Osteoblast (primary cell): ENCODE data around the gene PLCL1. TPM values are rescaled to one million over a fixed set of nuclear protein-coding genes. Genes with fewer than 3 reads are reported as not detected.

Source experiments
- DNase-seq: peaks from one replicate; pipeline ENCODE4 v3.0.0; 2011; ENCODE audit warnings: low spot score, mixed read lengths; ENCODE audit not compliant: insufficient read length; ENCODE audit errors: missing footprints
- H2AFZ ChIP-seq: 2 replicates; pipeline ENCODE4 v1.6.0; 2011; ENCODE audit warnings: mild to moderate bottlenecking, low read length
- H3K27ac ChIP-seq: 2 replicates; pipeline ENCODE4 v1.5.1; 2011; ENCODE audit warnings: mild to moderate bottlenecking, low read depth, low read length, moderate library complexity
- H3K27me3 ChIP-seq: 2 replicates; pipeline ENCODE4 v1.6.0; 2012; ENCODE audit warnings: mild to moderate bottlenecking, control low read depth, inconsistent platforms, low read length, moderate library complexity; ENCODE audit not compliant: insufficient read depth
- H3K36me3 ChIP-seq: 2 replicates; pipeline ENCODE4 v1.5.1; 2011; ENCODE audit warnings: mild to moderate bottlenecking, low read length, control low read depth, moderate library complexity; ENCODE audit not compliant: insufficient read depth
- H3K4me1 ChIP-seq: 2 replicates; pipeline ENCODE4 v1.5.1; 2011; ENCODE audit warnings: mild to moderate bottlenecking, low read length, control low read depth, moderate library complexity; ENCODE audit not compliant: insufficient read depth
- H3K4me2 ChIP-seq: 2 replicates; pipeline ENCODE4 v1.6.0; 2011; ENCODE audit warnings: mild to moderate bottlenecking, low read length; ENCODE audit not compliant: insufficient read depth
- H3K4me3 ChIP-seq: fragments of 200-600 bp; sonication (generic); 3 replicates; pipeline ENCODE4 v1.5.1; 2012; ENCODE audit warnings: mild to moderate bottlenecking, low read length, inconsistent platforms; ENCODE audit not compliant: insufficient read depth
- H3K79me2 ChIP-seq: 2 replicates; pipeline ENCODE4 v1.6.0; 2012; ENCODE audit warnings: mild to moderate bottlenecking, low read length, control low read depth, inconsistent platforms; ENCODE audit not compliant: insufficient read depth
- H3K9me3 ChIP-seq: 2 replicates; pipeline ENCODE4 v1.5.1; 2011; ENCODE audit warnings: low read depth, low read length, control low read depth
- H4K20me1 ChIP-seq: 2 replicates; pipeline ENCODE4 v1.6.0; 2012; ENCODE audit warnings: mild to moderate bottlenecking, low read length, control low read depth; ENCODE audit not compliant: insufficient read depth
- total RNA-seq: library from RNA; depleted of rRNA; stranded (reverse); fragments of >200 nt; gene quantifications from 2 replicates; pipeline ENCODE4 v1.2.3, GENCODE V29; 2012
- TF ChIP-seq, protein P1 (sequence below): IDR thresholded peaks from 2 replicates; pipeline ENCODE4 v1.5.1; 2011; ENCODE audit warnings: mild to moderate bottlenecking, low read depth, low read length, moderate library complexity; ENCODE audit errors: extremely low read depth

PLCL1 gene
- total RNA-seq, 1 donor: 4.0 TPM

- Histone ChIP-seq H3K79me2 (no peaks in the 10 kb centered on the region), H3K4me1 (peaks cover 4% of the 10 kb centered on the region)
These were observed 6.1 kb downstream of the PLCL1 start for GRCh38 chr2:197810491-197810890.

GRCh38 chr2:197813093-197813787, 8.8 kb downstream of the PLCL1 start:
- Histone ChIP-seq H4K20me1 (no peaks in the 10 kb centered on the region), H3K27ac (no peak overlapping the region), H3K36me3 (no peaks in the 10 kb centered on the region), H3K4me3 (no peak overlapping the region), H3K9me3 (no peaks in the 10 kb centered on the region), H3K4me2 (no peak overlapping the region), H3K79me2 (no peaks in the 10 kb centered on the region), H3K27me3 (no peaks in the 10 kb centered on the region), H3K4me1 (no peaks in the 10 kb centered on the region), H2AFZ (no peak overlapping the region)
- DNase-seq: no peak
- TF ChIP-seq, protein P1, sequence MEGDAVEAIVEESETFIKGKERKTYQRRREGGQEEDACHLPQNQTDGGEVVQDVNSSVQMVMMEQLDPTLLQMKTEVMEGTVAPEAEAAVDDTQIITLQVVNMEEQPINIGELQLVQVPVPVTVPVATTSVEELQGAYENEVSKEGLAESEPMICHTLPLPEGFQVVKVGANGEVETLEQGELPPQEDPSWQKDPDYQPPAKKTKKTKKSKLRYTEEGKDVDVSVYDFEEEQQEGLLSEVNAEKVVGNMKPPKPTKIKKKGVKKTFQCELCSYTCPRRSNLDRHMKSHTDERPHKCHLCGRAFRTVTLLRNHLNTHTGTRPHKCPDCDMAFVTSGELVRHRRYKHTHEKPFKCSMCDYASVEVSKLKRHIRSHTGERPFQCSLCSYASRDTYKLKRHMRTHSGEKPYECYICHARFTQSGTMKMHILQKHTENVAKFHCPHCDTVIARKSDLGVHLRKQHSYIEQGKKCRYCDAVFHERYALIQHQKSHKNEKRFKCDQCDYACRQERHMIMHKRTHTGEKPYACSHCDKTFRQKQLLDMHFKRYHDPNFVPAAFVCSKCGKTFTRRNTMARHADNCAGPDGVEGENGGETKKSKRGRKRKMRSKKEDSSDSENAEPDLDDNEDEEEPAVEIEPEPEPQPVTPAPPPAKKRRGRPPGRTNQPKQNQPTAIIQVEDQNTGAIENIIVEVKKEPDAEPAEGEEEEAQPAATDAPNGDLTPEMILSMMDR: peak; percentile 75

More at GRCh38 chr2:197810491-197810890, 6.1 kb downstream of the PLCL1 start:
- Histone ChIP-seq H3K4me3 (no peak overlapping the region), H3K4me2 (no peak overlapping the region), H2AFZ (no peak overlapping the region), H3K27ac (no peak overlapping the region), H3K27me3 (peaks cover 22% of the 10 kb centered on the region), H3K36me3 (no peaks in the 10 kb centered on the region), H4K20me1 (no peaks in the 10 kb centered on the region), H3K9me3 (no peaks in the 10 kb centered on the region)
- DNase-seq: no peak
- TF ChIP-seq, protein P1: no peak

DNA sequence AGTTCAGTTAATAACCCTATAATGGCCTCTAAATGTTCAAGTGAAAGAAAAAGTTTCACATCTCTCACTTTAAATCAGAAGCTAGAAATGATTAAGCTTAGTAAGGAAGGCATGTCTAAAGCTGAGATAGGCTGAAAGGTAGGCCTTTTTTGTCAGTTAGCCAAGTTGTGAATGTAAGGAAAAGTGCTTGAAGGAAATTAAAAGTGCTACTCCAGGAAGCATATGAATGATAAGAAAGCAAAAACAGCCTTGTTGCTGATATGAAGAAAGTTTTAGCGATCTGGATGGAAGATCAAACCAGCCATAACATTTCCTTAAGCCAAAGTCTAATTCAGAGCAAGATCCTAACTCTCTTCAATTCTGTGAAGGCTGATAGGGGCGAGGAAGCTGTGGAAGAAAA, 10.1 kb downstream of the PLCL1 start:
- Histone ChIP-seq H3K4me2 (no peak overlapping the region), H3K36me3 (no peaks in the 10 kb centered on the region), H3K4me3 (no peak overlapping the region), H3K27me3 (no peaks in the 10 kb centered on the region), H3K9me3 (no peaks in the 10 kb centered on the region), H3K4me1 (no peaks in the 10 kb centered on the region), H4K20me1 (no peaks in the 10 kb centered on the region), H2AFZ (no peak overlapping the region), H3K79me2 (no peaks in the 10 kb centered on the region), H3K27ac (no peak overlapping the region)
- TF ChIP-seq, protein P1: no peak
- DNase-seq: no peak

- Histone ChIP-seq H3K9me3 (no peaks in the 10 kb centered on the region), H2AFZ (no peak overlapping the region), H4K20me1 (no peaks in the 10 kb centered on the region), H3K79me2 (no peaks in the 10 kb centered on the region), H3K4me2 (no peak overlapping the region), H3K4me1 (no peaks in the 10 kb centered on the region), H3K36me3 (no peaks in the 10 kb centered on the region), H3K4me3 (no peak overlapping the region), H3K27me3 (peaks cover 3% of the 10 kb centered on the region), H3K27ac (no peak overlapping the region)
- DNase-seq: no peak
- TF ChIP-seq, protein P1: no peak
These were observed 17.3 kb downstream of the PLCL1 start for GRCh38 chr2:197821550-197822289.
